Psoas muscle (tissue), 8 donors: Measurements from ENCODE around the gene SRD5A3. TPM values are rescaled to one million over a fixed set of nuclear protein-coding genes. Genes with fewer than 3 reads are reported as not detected.
A peak's percentile ranks its signal among the peaks of the same experiment; 100 is the strongest.

Experiments used
- ATAC-seq, 4 donors: fragments of 200-7000 bp; cut with Tn5 transposase; one replicate each; pipeline ENCODE4 v1.9.1; 2020; ENCODE audit warnings: moderate library complexity in 3 of 4, mild to moderate bottlenecking in 2 of 4
- DNase-seq, 2 donors: peaks; one replicate each; pipeline ENCODE4 v3.0.0-alpha.2; 2020
- H3K27ac ChIP-seq: fragments of 200-600 bp; one replicate; pipeline ENCODE4 v1.8.0; 2022
- H3K27me3 ChIP-seq, 3 donors: fragments of 200-600 bp in 1 of 3; one replicate each; pipeline versions ENCODE4 v1.6.1 to v1.8.0; 2013 to 2022; ENCODE audit warnings: low read length in 2 of 3, mild to moderate bottlenecking in 2 of 3, moderate library complexity in 1 of 3; ENCODE audit not compliant: insufficient read depth in 3 of 3
- H3K36me3 ChIP-seq, 2 donors: fragments of 200-600 bp in 1 of 2; one replicate each; pipeline versions ENCODE4 v1.6.1 to v1.8.0; 2013 to 2022; ENCODE audit warnings: low read depth in 1 of 2, mild to moderate bottlenecking in 1 of 2, moderate library complexity in 1 of 2; ENCODE audit not compliant: insufficient read depth in 1 of 2
- H3K4me1 ChIP-seq: fragments of 200-600 bp; one replicate; pipeline ENCODE4 v1.8.0; 2022
- H3K4me3 ChIP-seq: fragments of 200-600 bp; one replicate; pipeline ENCODE4 v1.8.0; 2022; ENCODE audit warnings: mild to moderate bottlenecking
- H3K9me3 ChIP-seq: fragments of 200-600 bp; one replicate; pipeline ENCODE4 v1.8.0; 2022
- WGBS, 3 donors: extraction: QIAGEN DNeasy Blood & Tissue Kit; methylation state at CpG; one replicate each; pipeline versions ENCODE4 v1.1.6 to v1.1.7; 2013; 5-methylcytosine and 5-hydroxymethylcytosine counted together
- intact Hi-C, 2 donors: fragments of 100-400 bp; cut with DNase I; formaldehyde crosslinking; loops; one replicate each; pipeline versions ENCODE4 v1.11.0 to v1.14.2; 2022
- polyA plus RNA-seq, 3 donors: library from polyadenylated mRNA; stranded (reverse); fragments of 200-250 nt; gene quantifications; one replicate each; pipeline ENCODE4 v1.2.3, GENCODE V29; 2013
- total RNA-seq, 4 donors: library from RNA; stranded (reverse); fragmentation: NEBNext Ultra II Directional in 2 of 4; extraction: Animal tissue kit (Norgen Biotek cat#: 25700) in 2 of 4; gene quantifications; one replicate each; pipeline versions ENCODE4 v1.2.1 to v1.2.4, GENCODE V29; 2021 to 2023
- TF ChIP-seq, protein P1 (sequence below): fragments of 200-600 bp; IDR thresholded peaks from one replicate; pipeline ENCODE4 v1.8.0; 2022; ENCODE audit warnings: antibody characterized with exemption
- donor health status: healthy with polysubstance abuse.
- donor health status: DM: no; HTN: no; CAD: no; lungs with moderate emphysema.
- donor health status: Bipolar disorder and iron deficiency.
- donor health status: healthy.
- donor health status: DM: yes; HTN: yes; CAD: no.
- donor health status: DM: no; HTN: no; CAD: no.
- donor health status: DM: no; HTN: no; CAD: no.
- donor health status: DM: yes; HTN: yes; CAD: no.

SRD5A3 gene
- total and polyA plus RNA-seq, 7 donors: 2.1 to 8.6 (median 4.0) TPM

DNA sequence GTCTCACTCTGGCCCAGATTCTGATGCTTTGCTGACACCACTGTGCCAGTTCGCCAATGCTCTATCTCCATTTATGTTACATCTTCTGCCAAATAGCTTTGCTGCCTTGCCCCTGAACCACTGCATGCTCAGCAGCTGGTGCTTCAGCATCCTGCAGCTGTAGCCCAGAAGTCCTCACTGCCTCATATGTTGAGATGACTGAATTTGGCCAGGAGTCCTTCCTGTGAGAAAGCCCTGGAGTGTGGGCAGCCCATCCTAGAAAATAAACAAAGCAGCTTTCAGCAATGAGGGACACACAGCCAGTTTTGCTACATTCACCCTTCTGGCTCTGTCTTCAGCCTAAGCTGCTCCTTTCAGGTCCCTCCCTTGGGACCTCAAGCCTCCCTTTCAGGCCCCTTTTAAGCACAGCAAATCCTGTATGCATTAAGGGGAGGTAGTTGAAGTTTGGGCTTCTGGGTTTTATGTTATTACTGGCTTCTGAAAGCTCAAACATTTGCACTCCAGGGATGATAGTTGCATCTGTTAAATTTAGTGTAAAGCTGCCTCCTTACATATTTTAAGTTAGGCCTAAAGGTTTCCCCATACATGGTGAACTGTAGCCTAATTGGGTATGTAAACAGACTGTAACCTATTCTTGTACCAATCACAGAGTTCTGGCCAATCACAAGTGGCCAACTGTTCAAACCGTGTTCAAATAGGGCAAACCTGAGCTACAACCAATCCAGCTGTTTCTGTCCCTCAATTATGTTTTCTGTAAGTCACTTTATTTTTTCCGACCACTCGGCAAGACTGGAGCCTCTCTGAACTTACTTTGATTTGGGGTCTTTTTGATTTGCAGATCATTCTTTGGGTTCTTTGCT, 47.6 kb downstream of the SRD5A3 start:
- WGBS, 3 donors: 63 to 72% (median 68%) methylated on average over 4 of the region's 4 CpGs
- DNase-seq (no peak), ATAC-seq (no peak)
- intact Hi-C loops: loop anchor here in 1 of 2 donors (2.0 kb wide), 1 partner anchor 47 kb away; the partner anchor contains the start of gene SRD5A3
- TF ChIP-seq, protein P1, sequence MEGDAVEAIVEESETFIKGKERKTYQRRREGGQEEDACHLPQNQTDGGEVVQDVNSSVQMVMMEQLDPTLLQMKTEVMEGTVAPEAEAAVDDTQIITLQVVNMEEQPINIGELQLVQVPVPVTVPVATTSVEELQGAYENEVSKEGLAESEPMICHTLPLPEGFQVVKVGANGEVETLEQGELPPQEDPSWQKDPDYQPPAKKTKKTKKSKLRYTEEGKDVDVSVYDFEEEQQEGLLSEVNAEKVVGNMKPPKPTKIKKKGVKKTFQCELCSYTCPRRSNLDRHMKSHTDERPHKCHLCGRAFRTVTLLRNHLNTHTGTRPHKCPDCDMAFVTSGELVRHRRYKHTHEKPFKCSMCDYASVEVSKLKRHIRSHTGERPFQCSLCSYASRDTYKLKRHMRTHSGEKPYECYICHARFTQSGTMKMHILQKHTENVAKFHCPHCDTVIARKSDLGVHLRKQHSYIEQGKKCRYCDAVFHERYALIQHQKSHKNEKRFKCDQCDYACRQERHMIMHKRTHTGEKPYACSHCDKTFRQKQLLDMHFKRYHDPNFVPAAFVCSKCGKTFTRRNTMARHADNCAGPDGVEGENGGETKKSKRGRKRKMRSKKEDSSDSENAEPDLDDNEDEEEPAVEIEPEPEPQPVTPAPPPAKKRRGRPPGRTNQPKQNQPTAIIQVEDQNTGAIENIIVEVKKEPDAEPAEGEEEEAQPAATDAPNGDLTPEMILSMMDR: no peak
- no peaks in the 10 kb centered on the region for H3K36me3 ChIP-seq
- H3K4me1 ChIP-seq: peaks cover 17% of the 10 kb centered on the region
- no peaks in the 10 kb centered on the region for H3K9me3 ChIP-seq
- H3K27me3 ChIP-seq: no peaks in the 10 kb centered on the region
- no peak overlapping the region for H3K27ac ChIP-seq
- no peak overlapping the region for H3K4me3 ChIP-seq

DNA sequence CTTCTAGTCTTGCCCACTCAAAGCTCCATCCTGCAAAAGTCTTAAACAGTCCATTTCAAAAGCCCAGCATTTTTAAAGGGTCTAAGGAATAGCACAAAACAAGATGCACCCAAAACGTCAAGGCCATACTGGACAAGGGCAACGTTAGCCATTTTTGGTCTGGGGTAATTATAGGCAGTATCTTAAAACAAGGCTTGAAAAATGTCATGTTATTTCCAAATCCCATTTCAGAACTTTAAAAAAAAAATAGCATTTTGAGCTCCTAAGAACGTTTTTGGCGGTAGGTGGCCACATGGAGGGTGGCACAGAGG, 49.1 kb downstream of the SRD5A3 start:
- WGBS, 3 donors: 1 to 2% (median 1%) methylated on average over 4 of the region's 4 CpGs
- DNase-seq: no peak
- Histone ChIP-seq H3K27ac (peak overlapping the region; percentile 95), H3K9me3 (no peaks in the 10 kb centered on the region), H3K4me1 (peaks cover 30% of the 10 kb centered on the region), H3K36me3 (no peaks in the 10 kb centered on the region), H3K27me3 (no peaks in the 10 kb centered on the region), H3K4me3 (peak overlapping the region; percentile 92)
- ATAC-seq: no peak
- TF ChIP-seq, protein P1: no peak
- intact Hi-C loops: loop anchor here (2.0 to 5.0 kb wide), 3 partner anchors 38 to 152 kb away; partner anchors contain the start of genes CLOCK (in 1 of the 2) and SRD5A3 (in 1 of the 2)

DNA sequence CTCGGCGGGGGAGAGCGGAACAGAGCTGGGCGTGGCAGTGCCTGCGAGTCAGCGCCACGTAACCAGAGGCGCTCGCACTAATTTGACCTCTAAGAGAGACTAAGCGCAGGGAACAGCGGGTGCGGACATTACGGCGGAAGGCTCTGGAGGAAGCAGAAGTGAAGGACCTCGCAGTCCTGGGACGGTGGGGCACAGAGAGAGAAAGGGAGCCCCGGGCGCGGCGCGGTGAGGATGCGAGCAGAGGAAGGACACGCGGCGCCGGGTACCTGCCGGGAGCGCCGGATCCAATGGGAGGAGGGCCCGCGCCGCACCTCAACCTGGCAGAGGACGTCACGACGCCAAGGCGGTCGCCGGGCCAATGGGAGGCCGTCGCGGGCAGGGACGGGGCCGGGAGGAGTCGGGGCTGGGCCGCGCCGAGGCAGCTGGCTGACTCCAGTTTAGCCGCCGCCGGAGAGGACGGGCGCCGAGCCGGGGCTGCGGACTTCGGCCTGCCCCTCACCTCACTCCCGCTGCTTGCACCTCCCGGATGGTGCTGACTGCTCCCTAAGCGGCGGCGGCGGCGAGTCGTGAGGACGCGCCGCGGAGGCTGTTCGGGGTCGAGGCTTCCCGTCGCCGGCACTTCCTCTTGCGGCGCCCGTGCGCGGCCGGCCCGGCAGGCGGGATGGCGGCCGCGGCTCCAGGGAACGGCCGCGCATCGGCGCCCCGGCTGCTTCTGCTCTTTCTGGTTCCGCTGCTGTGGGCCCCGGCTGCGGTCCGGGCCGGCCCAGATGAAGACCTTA, 49.7 kb downstream of the SRD5A3 start, which contains the start of gene TMEM165:
TMEM165 (plus strand) TSS at position 429 of the 779 bp plus-strand sequence; CDS start at position 662, 233 bp downstream.
- Histone ChIP-seq H3K36me3 (peaks cover 0 to 2% of the 10 kb centered on the region in 2 donors), H3K27ac (peak within 1 kb of the TSS; percentile 95), H3K4me1 (peaks cover 30% of the 10 kb centered on the region), H3K9me3 (no peaks in the 10 kb centered on the region), H3K4me3 (peak within 1 kb of the TSS; percentile 92), H3K27me3 (no peaks in the 10 kb centered on the region)
- peak; percentile 97 to 99 (median 98) for ATAC-seq
- 0% methylated on average over 50 to 95 of the region's 95 CpGs for WGBS, 3 donors
- peak; percentile 91 to 94 for DNase-seq
- TF ChIP-seq, protein P1: no peak
- intact Hi-C loops: loop anchor here (2.0 to 5.0 kb wide), 3 partner anchors 38 to 152 kb away; partner anchors contain the start of genes CLOCK (in 1 of the 2) and SRD5A3 (in 1 of the 2)

DNA sequence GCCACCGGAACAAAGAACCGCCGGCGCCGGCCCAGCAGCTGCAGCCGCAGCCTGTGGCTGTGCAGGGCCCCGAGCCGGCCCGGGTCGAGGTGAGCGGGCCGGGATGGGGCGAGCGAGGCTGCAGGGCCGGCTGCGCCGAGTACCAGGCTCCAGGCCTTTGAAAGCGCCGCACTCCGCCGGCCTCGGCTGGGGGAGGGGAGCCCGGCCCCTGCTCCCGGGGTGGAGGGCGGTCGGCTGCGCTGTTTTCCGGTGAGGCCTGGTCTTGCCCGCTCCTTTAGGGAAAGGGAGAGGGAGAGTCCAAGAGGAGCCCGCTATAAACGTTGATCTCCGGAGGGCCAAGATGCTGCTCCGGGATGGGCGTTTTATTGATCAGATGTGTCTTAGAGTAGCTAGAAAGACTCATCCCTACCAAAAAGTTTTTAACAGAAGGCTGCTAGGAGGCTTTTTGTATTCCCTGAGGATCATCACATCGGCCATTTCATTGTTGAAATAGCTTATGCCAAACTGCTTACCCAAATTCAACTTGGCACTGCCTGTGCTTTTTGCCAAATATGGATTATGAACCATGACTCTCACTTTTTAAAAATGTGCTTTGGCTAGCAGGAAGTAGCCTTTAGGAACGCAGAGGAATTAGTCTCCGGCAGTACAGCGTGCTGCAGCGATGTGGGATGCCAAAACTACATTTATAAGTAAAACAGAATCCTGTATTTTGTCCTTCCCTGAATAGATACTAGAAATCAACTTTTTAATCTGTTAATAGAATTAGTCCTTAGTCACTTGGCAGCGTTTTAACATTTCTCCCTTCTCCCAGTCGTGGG, 50.5 kb downstream of the SRD5A3 start:
- Histone ChIP-seq H3K27me3 (no peaks in the 10 kb centered on the region), H3K9me3 (no peaks in the 10 kb centered on the region), H3K4me1 (peaks cover 30% of the 10 kb centered on the region), H3K4me3 (peak overlapping the region; percentile 92), H3K27ac (peak overlapping the region; percentile 95), H3K36me3 (peaks cover 0 to 10% of the 10 kb centered on the region in 2 donors)
- intact Hi-C loops: loop anchor here (5.0 kb wide), 2 partner anchors 39 to 151 kb away; partner anchors contain the start of gene CLOCK (in 1 of the 2)
- ATAC-seq (peak; percentile 51 to 59 (median 53)), DNase-seq (peak; percentile 54 to 70)
- TF ChIP-seq, protein P1: no peak
- 0 to 1% (median 0%) methylated on average over 39 to 41 of the region's 41 CpGs for WGBS, 3 donors
